Stimulated activated CD8-positive, alpha-beta memory T cell treated with anti-CD3 and anti-CD28 coated beads, Interleukin-12 subunit alpha, Interleukin-12 subunit beta, amount 100 ng/mL, for 1 hour (primary cell): ENCODE results near the gene DIS3L.
"Not testable (repeated sequence)": the region's sequence is repeated elsewhere in the genome, so short reads cannot be mapped to it uniquely, and the experiment has no call there.

Source experiments
- DNase-seq: peaks from one replicate; pipeline ENCODE4 v3.0.0-alpha.2; 2020; ENCODE audit warnings: low read depth

Gene DIS3L

GRCh38 chr15:66293419-66294156 is at the start of gene DIS3L:
Gene DIS3L, plus strand, starts transcription at chr15:66293568. Its CDS starts 29 bp downstream, at chr15:66293597.
- peak; percentile 33 for DNase-seq

DNA sequence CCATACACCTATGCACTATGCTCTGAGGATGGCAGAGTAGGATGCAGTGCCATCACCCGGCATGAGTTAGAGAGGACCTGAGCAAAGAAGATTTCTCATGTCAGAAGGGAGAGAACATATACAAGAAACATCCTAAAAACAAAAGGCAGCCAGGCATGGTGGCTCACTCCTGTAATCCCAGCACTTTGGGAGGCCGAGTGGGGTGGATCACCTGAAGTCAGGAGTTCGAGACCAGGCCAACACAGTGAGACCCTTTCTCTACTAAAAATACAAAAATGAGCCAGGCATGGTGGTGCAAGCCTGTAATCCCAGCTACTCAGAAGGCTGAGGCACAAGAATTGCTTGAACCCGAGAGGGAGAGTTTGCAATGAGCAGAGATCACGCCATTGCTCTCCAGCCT is 47.5 kb upstream of the DIS3L start:
- DNase-seq: not testable (repeated sequence)

DNA sequence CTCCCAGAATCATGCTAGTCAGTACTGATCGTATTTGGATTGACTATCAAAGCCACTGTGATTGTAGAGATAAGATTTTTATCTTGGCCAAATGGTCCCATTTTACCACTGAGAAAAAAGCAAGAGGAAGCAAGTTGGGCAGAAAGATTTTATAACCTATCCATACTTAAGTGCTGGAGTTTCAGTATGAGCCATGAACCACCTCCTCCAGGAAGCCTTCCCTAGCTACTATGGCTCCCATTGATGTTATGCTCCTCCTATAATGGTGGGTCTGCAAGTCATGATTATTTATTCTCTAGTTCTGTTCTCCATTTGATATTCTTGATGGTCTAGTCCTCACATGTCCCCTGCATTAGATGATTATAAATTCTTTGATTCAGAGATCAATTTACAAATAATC is 46.4 kb upstream of the DIS3L start:
- no peak for DNase-seq

GRCh38 chr15:66249605-66250174 is 43.7 kb upstream of the DIS3L start:
- no peak for DNase-seq

DNA sequence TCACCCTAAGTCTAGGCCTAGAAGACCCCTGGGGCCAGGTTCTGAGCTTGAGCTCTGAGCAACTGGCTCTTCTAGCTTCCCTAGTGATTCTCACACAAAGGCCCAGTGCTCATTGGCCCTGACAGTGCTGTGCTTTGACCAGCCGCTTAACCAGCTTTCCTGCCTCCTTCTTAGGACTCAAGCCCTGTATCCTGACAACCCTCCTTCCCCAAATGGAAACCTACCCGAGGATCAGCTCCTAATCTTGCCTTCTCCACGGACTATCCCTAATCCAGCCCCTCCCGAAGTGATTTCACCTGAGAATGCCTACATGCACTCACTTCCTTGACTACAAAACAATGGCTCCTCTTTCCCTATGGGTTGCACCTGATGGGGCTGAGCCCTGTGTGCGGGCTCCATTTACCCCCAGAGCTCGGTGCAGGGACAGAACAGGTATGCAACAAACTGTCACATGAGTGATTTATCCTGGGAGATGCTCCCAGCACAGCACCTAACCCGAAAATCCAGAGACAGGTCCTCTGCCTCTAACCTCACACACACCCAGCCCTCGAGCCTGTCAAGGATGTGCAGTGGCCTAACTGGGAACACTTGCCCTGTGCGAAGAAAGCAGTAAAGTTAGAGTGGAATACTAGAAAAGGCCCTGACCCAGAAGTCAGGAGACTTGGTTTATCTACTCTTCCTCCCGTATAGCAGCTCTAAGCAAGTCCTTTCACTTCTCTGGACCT is 42.1 kb upstream of the DIS3L start:
- DNase-seq: no peak

DNA sequence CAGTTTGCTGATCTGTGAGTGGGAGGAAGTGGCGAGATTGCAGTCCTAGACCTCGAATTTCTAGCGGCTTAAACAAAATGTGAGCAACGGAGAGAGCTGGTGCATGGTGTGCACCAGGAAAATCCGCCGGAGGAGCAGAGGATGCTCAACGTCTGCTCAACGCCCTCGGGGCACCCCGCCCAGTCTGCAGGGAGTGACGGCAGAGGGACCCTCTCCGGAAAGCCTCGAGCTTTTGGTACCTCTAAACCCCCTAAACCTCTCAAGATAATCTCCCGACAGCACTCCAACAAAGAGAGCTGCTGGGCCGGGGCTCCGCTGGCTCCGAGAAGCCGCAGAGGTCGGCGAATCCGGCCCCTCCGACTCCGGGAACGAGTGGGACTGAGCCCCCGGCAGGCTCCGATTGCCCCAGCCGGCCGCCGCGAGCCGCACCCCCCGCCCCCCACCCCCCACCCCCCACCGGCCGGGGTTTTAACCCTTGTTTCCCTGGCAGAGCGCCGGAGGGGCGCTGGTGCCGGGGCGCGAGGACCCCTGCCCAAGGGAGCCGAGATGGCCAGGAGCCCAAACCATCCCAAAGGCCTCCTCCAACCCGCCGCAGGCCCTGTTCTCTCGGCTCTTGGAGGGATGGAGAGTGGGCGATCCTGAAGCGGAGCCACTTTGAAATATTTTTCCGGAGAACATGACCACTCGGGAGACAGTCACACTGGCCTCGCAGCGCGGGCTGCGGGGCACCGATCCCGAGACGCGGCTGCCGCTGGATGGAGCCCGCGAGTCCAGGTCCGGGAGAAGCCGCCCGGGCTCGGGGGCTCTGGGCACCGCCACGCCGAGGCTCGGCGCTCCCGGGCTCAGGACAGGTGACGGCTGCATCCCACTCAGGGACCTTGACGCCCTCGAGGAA is 41.3 kb upstream of the DIS3L start:
- peak; percentile 19 for DNase-seq

GRCh38 chr15:66252685-66253417 is 40.5 kb upstream of the DIS3L start:
- no peak for DNase-seq

GRCh38 chr15:66253418-66254088 is 39.8 kb upstream of the DIS3L start, which contains the start of gene MEGF11:
Gene MEGF11, minus strand, starts transcription at chr15:66253750. Its CDS starts 125,347 bp downstream, at chr15:66128403.
- no peak for DNase-seq

DNA sequence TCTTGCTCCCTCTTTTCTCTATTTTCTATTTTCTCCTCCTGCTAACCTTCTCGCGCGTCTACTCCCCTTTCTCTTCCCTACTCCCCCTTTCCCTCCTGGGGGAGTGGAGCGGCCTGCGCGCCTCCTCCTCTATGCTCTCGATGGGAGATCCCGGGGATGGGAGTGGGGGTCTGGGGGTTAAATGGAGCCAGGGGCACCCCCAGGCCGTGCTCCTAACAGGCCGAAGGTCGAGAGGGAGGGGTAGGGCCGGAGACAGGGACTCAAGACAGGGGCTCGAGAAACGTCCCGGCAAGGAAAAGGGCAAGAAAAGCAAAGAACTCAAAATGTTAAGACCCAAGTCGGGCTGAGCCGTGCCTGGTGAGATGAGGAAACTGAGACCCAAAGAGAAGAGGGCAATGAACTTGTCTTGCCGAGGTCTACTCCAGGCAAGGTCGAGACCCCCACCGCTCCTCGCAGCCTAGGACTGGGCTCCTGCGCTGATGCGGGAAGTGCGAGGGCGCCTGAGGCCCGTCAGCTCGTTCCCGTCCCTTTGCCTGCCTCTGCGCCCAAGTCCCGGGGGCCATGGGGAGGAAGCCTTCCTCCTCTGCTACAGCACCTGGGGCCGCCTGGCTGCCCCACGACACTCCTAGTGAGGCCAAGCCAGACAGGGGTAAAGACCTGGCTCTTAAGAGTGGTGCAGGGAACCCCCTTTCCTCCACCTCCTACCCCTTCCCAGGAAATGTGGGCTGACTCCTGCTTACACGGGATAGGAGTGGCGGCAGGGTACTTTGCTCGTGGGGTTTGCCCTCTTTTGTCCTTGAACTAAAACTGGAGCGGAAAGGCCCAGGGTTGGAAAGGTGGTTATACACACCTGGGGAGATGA is 39.0 kb upstream of the DIS3L start:
- no peak for DNase-seq

DNA sequence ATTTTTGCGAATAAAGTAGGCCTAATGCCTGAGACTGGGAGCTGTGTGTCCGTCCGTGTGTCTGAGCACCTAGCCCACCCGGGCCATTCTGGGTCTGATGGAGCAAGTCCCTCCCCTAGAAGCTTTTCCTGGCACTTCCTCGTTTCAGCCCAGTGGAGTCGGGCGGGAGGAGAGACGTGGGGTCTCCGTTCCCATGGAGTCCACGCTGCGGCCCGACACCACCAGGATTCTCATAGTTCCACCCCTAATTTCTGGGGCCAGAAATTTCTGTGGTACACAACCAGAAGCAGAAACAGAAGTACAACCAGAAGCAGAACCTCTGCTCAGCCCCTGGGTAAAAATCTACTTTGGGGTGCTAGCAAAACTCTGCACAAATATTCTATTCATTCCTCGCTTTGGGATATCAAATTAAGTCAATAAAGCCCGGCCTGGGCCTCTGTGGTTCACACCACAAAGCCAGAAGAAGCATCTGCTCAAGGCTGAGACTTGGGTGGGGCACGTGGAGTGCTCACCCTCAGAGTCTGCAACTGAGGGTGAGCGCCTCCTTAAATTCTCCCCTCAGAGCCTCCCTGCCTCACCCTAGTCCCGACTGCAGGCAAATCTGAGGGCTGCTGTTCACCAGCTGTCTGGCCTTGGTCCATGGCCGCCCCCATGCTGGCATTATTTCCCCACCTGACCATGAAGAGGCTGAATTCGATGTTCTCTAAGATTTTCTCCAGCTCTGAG is 38.3 kb upstream of the DIS3L start:
- DNase-seq: no peak

GRCh38 chr15:66256692-66257091 is 36.7 kb upstream of the DIS3L start:
- no peak for DNase-seq

DNA sequence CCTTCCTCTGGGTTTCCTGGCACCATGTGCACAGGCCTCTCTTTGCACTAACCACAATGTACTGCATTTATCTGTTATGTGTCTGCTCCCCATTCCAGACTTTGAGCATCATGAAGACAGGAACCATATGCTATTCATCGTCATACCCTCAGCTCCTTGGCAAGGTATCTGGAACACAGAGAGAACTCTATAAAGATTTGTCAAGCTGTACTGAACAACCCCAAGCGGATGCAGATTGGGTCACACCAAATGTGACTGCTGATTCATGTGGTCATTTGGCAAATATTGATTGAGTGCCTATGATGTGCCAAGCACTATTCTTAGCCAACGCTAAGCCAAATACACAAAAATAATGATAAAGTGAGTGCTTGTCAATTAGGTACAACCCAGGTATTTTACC is 32.3 kb upstream of the DIS3L start:
- DNase-seq: no peak

- not testable (repeated sequence) for DNase-seq
Observed at GRCh38 chr15:66262837-66263236, 30.5 kb upstream of the DIS3L start.

- DNase-seq: no peak
Observed at GRCh38 chr15:66264859-66265513, 28.4 kb upstream of the DIS3L start.

- no peak for DNase-seq
Observed at GRCh38 chr15:66269326-66270090, 23.9 kb upstream of the DIS3L start.

GRCh38 chr15:66270932-66271331 is 22.4 kb upstream of the DIS3L start:
- no peak for DNase-seq

- DNase-seq: no peak
Observed at GRCh38 chr15:66275352-66275751, 18.0 kb upstream of the DIS3L start.

- no peak for DNase-seq
Observed at GRCh38 chr15:66276546-66276945, 16.8 kb upstream of the DIS3L start.
